ENCODE results near the gene LEPR. TPM values are rescaled to one million over a fixed set of nuclear protein-coding genes. Genes with fewer than 3 reads are reported as not detected.
"Not testable (repeated sequence)": the region's sequence is repeated elsewhere in the genome, so short reads cannot be mapped to it uniquely, and the experiment has no call there.

The LEPR gene, protein sequence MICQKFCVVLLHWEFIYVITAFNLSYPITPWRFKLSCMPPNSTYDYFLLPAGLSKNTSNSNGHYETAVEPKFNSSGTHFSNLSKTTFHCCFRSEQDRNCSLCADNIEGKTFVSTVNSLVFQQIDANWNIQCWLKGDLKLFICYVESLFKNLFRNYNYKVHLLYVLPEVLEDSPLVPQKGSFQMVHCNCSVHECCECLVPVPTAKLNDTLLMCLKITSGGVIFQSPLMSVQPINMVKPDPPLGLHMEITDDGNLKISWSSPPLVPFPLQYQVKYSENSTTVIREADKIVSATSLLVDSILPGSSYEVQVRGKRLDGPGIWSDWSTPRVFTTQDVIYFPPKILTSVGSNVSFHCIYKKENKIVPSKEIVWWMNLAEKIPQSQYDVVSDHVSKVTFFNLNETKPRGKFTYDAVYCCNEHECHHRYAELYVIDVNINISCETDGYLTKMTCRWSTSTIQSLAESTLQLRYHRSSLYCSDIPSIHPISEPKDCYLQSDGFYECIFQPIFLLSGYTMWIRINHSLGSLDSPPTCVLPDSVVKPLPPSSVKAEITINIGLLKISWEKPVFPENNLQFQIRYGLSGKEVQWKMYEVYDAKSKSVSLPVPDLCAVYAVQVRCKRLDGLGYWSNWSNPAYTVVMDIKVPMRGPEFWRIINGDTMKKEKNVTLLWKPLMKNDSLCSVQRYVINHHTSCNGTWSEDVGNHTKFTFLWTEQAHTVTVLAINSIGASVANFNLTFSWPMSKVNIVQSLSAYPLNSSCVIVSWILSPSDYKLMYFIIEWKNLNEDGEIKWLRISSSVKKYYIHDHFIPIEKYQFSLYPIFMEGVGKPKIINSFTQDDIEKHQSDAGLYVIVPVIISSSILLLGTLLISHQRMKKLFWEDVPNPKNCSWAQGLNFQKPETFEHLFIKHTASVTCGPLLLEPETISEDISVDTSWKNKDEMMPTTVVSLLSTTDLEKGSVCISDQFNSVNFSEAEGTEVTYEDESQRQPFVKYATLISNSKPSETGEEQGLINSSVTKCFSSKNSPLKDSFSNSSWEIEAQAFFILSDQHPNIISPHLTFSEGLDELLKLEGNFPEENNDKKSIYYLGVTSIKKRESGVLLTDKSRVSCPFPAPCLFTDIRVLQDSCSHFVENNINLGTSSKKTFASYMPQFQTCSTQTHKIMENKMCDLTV
- total RNA-seq (2014; rRNA removed; shearing (Covaris generic)) = 0.16 and 0.43 TPM in 2 replicates
- 0.08 and 0.42 TPM in 2 replicates for polyA plus RNA-seq (2015; cell fraction: cytosol; rRNA removed)
- 0.28 TPM in 1 of 2 replicates, not detected in the other for polyA plus RNA-seq (2015; cell fraction: nucleus; rRNA removed)

DNA sequence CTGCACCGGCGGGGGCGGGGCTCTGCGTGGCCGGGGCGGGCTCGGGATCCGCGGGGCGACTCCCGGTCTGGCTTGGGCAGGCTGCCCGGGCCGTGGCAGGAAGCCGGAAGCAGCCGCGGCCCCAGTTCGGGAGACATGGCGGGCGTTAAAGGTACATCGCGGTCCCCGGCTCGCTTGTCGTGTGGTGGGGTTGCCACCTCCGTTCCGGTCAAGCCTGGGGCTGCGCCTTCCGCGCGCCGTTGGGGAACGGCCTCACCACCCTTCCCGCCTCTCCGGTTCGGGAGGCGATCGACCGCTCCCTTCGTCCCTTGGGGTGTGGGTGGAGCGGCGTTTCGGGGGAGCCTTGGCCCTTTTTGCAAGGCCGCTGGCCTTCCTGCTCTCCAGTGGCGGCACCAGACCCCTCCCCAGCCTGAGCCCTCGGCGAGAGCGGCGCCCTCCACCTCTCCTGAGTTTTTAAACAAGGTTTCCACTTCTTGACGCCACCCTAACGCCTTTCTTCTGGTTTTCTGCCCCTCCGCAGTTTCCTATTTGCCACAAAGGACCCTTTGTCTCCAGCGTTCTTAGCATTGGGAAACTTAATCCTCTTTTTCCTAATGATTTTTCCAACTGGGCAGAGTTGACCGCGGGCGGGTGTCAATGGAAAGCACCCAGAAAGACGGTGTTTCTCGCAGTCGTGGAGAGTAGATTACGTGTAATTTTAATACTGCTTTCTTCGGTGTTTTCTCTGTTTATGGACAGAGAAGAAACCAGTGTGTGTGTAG lies at the start of gene LEPR, which contains the start of gene LEPROT:
LEPR (plus strand) TSS at position 79 of the 761 bp plus-strand sequence. CDS start 144,898 bp downstream, outside the sequence.
LEPROT (plus strand) TSS at position 79 of the 761 bp plus-strand sequence; CDS start at position 136, 57 bp downstream.
- DNase-seq (ENCODE audit: low read depth, low spot score) = peak; percentile 71
- in situ Hi-C loops (cut with HindIII; ENCODE audit: low pct_unique_long_range_greater_than_20kb, low sequenced_read_pairs) = no loop called here

DNA sequence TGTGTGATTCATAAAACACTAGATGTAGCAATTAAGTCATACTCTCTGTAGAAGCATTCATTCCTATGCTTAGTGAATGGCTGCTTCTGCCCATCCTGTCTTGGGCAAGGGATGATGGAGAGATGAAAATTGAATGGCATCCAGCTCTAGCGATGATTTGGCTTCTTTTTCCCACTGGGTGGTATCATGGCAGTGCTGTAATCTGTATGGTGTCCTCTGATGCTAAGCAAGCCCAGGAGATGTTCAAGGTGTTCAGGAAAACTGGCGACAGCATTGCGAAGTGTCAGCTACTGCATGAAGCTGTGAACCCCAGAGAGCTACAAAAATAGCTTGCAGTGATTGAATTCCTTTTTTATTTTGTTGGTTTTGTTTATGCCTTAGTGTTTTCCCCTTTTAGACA lies 48.9 kb upstream of the LEPR start:
- in situ Hi-C loops (cut with HindIII; ENCODE audit: low pct_unique_long_range_greater_than_20kb, low sequenced_read_pairs) = no loop called here

DNA sequence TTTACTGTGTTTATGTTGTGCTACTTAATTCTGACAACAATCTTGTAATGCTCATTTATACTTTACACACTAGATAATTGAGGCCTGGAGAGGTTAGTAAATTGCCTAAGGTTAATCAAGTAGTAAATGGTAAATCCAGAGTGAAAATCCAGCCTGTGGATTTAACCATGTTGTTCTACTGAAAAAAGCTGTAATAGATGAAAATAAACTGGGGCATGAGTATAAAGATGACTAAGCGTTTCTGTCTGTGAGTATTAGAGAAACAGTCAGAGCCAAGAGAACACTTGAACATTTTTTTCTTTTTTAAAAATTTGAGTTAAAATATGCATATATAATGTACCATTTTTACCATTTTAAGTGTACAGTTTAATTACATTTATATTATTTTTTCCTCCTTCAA lies 47.9 kb upstream of the LEPR start:
- DNase-seq (ENCODE audit: low read depth, low spot score) = no peak
- in situ Hi-C loops (cut with HindIII; ENCODE audit: low pct_unique_long_range_greater_than_20kb, low sequenced_read_pairs) = no loop called here

More for the DNA sequence above, 48.9 kb upstream of the LEPR start:
- DNase-seq (ENCODE audit: low read depth, low spot score) = no peak

DNA sequence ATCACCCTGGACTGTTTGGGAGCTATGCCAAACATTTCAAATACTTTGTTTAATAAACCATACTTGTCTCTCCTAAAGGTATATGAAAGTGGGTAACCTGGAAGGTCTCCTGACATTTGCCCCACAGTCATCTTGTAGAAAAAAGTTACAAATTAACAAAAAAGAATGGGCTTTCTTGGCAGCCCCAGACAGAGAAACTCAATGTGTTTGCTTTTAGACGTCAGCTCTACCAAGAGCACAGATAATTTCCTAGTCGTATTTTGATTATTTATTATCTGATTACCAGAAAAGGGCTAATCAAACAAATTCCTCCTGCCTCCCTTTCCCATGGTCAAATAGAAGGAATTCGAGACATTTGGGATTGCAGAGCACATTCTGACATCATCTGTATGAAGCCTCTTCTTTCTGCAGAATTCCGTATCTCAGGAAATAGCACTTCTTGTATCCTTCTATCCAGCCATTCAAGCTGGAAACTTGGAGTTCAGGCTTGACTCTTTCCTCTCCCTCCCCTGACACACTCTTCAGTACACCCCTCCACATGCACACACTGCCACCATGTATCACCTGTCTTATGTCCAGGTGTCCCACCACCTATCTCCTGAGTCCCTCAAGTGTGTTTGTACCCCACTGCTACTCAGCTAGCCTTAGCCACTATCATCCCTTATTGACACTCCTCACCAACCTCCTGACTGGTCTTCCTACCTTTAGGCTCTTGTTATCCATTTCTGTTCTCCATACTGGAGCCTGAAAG lies 42.8 kb upstream of the LEPR start:
- DNase-seq (ENCODE audit: low read depth, low spot score) = no peak
- in situ Hi-C loops (cut with HindIII; ENCODE audit: low pct_unique_long_range_greater_than_20kb, low sequenced_read_pairs) = no loop called here

DNA sequence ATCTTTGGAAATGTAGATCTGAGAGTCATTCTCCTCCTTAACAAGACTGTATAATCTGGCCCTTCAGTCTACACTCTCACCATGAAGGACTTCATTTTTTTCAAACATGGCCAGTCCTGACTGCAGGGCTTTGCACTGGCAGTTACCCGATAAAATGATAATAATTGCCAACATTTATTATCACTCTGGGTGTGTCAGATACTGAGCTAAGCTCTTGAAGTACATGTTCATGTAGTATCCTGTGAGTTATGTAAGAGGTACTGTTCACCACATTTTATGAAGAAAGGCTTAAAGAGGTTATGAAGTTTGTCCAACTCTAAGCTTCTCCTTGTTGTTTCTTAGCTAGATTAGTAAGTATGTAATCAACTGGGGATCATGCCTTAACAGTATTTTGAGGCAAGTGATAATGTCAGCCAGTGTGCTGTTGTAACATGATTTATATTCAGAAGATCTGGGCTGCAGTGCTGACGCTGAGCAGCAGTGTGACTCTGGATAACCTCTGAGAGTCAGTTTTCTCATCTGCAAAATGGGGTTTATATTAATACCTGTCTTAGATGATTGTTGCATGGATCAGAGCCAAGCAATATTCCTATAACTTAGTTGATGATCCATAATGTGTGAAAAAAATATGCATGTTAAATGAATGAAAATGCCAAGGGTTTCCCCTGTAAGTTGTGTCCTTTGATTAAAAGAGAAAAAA lies 42.1 kb upstream of the LEPR start:
- DNase-seq (ENCODE audit: low read depth, low spot score) = no peak
- in situ Hi-C loops (cut with HindIII; ENCODE audit: low pct_unique_long_range_greater_than_20kb, low sequenced_read_pairs) = no loop called here

DNA sequence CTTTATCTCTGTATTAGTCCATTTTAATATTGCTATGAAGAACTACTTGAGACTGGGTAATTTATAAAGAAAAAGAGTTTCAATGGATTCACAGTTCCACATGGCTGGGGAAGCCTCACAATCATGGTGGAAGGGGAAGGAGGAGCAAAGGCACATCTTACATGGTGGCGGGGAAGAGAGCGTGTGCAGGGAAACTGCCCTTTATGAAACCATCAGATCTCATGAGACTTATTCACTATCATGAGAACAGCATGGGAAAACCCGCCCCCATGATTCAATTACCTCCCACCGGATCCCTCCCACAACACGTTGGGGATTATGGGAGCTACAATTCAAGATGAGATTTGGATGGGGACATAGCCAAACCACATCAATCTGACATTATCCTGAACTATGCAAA lies 36.0 kb upstream of the LEPR start:
- DNase-seq (ENCODE audit: low read depth, low spot score); in situ Hi-C loops (cut with HindIII; ENCODE audit: low pct_unique_long_range_greater_than_20kb, low sequenced_read_pairs): not testable (repeated sequence)

DNA sequence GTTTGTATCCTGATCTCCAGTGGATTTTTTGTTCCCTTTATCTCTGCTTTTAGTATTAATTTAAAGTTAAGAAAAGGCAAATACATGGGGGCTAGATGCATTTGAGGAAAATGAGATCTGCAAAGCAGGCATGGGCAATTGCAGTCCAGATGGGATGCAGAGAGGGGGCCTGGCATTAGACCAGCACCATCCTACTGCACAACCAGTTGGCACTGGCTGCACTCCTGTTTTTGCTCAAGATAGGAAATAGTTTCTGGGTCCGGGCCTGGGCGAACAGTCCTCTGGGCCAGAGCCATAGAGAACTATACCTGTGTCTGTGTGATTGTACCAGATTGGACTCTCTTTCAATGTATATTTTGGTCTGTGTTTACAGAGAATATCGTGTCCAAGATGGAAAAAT lies 34.0 kb upstream of the LEPR start:
- in situ Hi-C loops (cut with HindIII; ENCODE audit: low pct_unique_long_range_greater_than_20kb, low sequenced_read_pairs) = no loop called here
- no peak for DNase-seq (ENCODE audit: low read depth, low spot score)

DNA sequence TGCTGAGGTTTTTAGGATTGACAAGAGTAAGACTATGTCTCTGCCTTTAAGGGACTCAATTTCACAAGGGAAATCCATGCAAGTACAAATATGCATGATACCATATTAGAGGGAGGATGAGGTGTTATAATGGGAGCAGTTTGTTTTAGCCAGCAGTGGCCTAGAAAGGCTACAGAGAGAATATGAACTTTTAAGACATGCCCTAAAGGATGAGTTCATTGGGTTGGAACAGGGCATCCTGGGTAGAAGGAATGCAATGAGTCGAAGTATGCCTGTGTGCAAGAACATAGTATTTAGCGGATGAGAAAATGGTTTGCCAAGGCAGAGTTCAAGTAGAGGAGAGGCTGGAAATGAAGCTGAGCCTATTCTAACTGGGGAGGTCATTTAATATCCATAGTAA lies 32.6 kb upstream of the LEPR start:
- no peak for DNase-seq (ENCODE audit: low read depth, low spot score)
- in situ Hi-C loops (cut with HindIII; ENCODE audit: low pct_unique_long_range_greater_than_20kb, low sequenced_read_pairs) = no loop called here

DNA sequence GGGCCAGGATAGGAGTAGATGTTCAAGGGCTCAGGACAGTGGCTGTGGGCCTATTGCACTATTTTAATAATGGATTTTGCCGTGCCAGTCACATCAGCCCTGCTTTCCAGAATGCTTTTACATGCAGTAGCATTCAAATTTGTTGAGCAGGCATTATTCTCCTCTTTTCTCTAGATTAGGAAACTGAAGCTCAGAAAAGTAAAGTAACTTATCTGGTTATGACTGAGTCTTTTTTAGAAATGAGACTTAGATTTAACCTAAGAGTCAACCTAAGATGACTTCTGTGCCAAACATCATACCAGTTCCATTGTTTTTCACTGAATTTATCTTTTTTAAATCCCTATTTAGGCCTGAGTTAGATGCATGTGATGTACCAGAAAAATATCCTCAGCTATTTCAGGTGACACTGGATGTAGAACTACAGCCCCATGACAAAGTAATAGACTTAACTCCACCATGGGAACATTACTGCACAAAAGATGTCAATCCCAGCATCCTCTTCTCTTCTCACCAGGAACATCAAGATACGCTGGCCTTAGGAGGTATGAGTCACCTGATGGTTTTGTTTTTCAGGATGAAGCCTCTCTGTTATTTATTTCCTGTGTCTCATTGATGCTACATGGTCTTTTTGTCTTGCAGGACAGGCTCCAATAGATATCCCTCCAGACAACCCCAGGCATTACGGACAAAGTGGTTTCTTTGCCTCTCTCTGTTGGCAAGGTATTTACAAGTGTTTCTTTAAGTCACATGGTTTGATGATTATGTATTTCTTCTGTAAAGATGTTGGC lies 31.4 kb upstream of the LEPR start:
- in situ Hi-C loops (cut with HindIII; ENCODE audit: low pct_unique_long_range_greater_than_20kb, low sequenced_read_pairs) = no loop called here
- no peak for DNase-seq (ENCODE audit: low read depth, low spot score)

DNA sequence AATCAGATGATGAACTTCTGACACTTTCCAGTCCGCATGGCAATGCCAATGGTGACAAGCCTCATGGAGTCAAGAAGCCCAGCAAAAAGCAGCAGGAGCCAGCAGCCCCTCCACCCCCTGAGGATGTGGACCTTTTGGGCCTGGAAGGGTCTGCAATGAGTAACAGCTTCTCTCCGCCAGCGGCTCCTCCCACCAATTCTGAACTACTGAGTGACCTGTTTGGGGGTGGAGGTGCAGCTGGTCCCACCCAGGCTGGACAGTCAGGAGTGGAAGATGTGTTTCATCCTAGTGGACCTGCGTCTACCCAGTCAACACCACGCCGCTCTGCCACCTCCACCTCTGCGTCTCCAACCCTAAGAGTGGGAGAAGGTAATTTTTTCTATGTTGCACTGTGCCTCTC lies 28.0 kb upstream of the LEPR start:
- in situ Hi-C loops (cut with HindIII; ENCODE audit: low pct_unique_long_range_greater_than_20kb, low sequenced_read_pairs) = no loop called here
- DNase-seq (ENCODE audit: low read depth, low spot score) = no peak

DNA sequence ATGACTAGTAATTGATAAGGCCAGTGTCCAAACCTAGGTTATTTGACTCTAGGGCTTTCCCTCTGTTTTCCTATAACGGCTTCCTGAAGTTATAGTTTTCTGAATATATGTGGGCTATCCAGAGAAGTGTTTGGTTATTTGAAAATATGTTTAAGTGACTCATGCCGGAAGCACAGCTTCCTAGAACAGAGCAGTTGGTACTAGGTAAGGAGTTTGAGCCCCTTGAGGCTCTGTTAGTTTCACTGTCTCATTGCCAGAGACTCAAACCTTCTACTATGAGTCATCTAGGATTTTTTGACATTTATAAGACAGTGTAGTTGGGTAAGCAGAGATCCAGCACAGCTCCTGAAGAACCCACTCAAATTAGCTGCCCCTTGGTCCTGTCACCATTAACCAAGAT lies 27.1 kb upstream of the LEPR start:
- no peak for DNase-seq (ENCODE audit: low read depth, low spot score)
- in situ Hi-C loops (cut with HindIII; ENCODE audit: low pct_unique_long_range_greater_than_20kb, low sequenced_read_pairs) = no loop called here

DNA sequence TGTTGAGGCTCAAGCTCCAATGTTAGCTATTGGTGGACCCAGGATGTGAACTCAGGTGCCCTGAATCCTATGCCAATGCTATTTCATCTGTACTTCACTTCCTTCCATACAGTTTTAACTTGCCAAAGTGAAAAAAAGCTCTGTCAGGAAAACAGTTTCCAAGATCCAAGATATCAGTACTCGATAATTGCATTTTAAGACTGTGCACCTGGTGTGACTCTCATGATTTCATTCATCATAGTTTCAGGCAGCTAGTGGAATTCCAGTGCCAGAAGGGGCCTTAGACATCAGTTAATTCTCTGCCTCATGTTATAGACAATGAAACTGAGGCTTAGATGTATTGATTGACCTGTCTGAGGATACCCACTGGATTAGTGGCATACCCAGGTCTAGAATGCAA lies 26.5 kb upstream of the LEPR start:
- DNase-seq (ENCODE audit: low read depth, low spot score) = no peak
- in situ Hi-C loops (cut with HindIII; ENCODE audit: low pct_unique_long_range_greater_than_20kb, low sequenced_read_pairs) = no loop called here

DNA sequence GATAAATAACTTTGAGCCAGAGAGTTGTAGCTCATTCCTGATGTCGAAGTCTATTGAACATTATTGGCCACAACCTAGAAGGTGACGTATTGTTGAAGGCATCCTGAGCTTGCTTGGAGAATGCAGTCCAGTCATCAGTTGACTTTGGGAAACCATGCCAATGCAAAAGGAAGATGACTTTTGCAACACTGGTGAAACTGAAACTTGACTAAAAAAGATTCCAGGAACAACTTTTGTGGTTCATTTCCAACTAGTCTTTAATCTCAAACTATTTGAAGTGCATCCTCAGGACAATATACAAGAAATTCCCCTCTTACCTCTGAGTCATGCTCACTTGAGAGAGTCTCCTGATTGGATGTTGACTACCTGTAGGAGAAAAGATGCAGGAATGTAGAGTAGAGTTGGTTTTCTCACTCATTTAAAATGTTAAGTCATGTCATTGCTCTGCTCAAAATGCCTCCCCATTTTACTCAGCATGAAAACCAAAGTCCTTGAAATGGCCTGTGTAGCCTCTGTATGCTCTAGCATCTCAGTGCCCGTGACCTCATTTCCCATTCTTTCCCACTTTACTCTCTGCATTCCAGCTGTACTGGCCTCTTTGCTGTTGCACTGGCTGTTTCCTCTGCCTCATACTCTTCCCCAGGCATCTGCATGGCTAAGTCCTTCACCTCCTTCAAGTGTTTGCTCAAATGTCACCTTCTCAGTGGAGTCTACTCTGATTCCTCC lies 24.4 kb upstream of the LEPR start:
- in situ Hi-C loops (cut with HindIII; ENCODE audit: low pct_unique_long_range_greater_than_20kb, low sequenced_read_pairs) = no loop called here
- DNase-seq (ENCODE audit: low read depth, low spot score) = no peak

DNA sequence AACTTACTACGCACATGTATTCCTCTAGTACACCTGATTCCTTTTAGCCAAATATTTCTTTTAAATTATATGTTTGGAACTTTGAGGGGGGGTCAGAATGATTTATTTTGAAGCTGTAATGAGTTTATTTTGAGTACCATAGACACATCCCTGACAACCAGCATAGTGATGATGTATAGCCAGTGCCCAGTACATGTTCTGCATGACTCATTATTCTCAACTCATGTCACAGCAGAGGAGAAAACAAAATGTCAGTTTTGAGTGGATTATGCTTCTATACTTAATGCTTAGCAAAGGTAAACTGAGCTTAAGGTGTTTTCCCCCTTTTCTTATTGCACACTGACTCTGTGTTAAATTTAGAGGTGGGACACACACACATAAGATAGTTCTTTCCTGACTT lies 22.4 kb upstream of the LEPR start:
- in situ Hi-C loops (cut with HindIII; ENCODE audit: low pct_unique_long_range_greater_than_20kb, low sequenced_read_pairs) = no loop called here

DNA sequence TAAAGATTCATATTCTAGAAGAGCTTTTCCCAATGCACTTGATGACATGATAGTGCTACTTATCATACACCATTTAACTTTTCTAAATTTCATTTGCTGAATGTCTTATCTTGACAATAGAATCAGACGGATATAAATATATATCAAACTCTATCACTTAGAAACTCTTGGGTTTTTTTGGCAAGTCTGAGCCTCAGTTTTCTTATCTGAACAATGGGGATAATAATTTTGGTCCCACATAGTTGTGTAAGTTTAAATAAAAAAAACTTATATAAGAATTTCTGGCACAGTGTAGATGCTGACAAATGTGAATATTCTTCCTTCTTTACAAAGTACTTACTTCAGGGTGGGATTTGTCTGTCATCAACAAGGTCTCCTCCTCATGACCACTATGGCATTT lies 21.5 kb upstream of the LEPR start:
- in situ Hi-C loops (cut with HindIII; ENCODE audit: low pct_unique_long_range_greater_than_20kb, low sequenced_read_pairs) = no loop called here
- DNase-seq (ENCODE audit: low read depth, low spot score) = no peak

More for the DNA sequence above, 22.4 kb upstream of the LEPR start:
- DNase-seq (ENCODE audit: low read depth, low spot score) = no peak
